ENCODE data around the gene ZNF562. TPM values are rescaled to one million over a fixed set of nuclear protein-coding genes. Genes with fewer than 3 reads are reported as not detected.
"Not testable (repeated sequence)": the region's sequence is repeated elsewhere in the genome, so short reads cannot be mapped to it uniquely, and the experiment has no call there.

ZNF562 gene
- total RNA-seq, 1 experiment from 2014 or later = 42.3 TPM

DNA sequence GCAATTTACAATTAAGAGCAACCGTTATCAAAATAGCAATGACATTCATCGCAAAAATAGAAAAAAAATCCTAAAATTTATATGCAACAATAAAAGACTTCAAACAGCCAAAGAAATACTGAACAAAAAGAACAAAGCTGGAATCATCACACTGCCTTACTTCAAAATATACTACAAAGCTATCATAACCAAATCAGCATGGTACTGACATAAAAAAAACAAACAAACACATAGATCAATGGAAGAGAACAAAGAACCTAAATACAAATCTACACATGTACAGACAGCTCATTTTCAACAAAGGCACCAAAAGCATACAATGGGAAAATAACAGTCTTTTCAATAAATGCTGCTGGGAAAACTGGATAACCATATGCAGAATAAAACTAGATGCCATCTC lies 6.4 kb downstream of the ZNF562 start:
- Histone ChIP-seq H3K4me1 (ENCODE audit: insufficient read depth, low read length, poor library complexity, severe bottlenecking) (no peaks in the 10 kb centered on the region), H3K36me3 (ENCODE audit: insufficient read depth, low read length, poor library complexity, severe bottlenecking) (peaks cover 37% of the 10 kb centered on the region), H3K27me3 (replicated peaks; ENCODE audit: insufficient read depth, low read depth, low read length, poor library complexity) (no peaks in the 10 kb centered on the region), H3K4me3 (ENCODE audit: low read depth, low read length, poor library complexity, severe bottlenecking) (no peak overlapping the region), H3K27ac (ENCODE audit: low read depth, low read length, poor library complexity, severe bottlenecking) (no peak overlapping the region), H3K9me3 (ENCODE audit: low read depth, low read length, poor library complexity, severe bottlenecking) (peaks cover 52% of the 10 kb centered on the region)
- ChIA-PET POLR2A (ENCODE audit: low non-redundant PET) (interaction anchor here (0.6 kb wide), 1 partner anchor 20 kb away, joined by 20 read pairs; no protein-coding TSS in a partner anchor), CTCF (no interaction called here)
- TF ChIP-seq CTCF (conservative IDR thresholded peaks at IDR 0.05; ENCODE audit: low read depth, low read length) (no peak), EZH2 (IDR thresholded peaks at IDR 0.05; ENCODE audit: borderline replicate concordance, low read depth, low read length, poor library complexity, severe bottlenecking) (no peak)
- DNase-seq (ENCODE audit: low spot score) = no peak
- intact Hi-C loops (cut with micrococcal nuclease; ENCODE audit: unreplicated experiment) = no loop called here
- BruUV-seq (replicated peaks) = no TSS peak

GRCh38 chr19:9667898-9668297 lies 7.0 kb downstream of the ZNF562 start:
- no peaks in the 10 kb centered on the region for H3K27me3 ChIP-seq (replicated peaks; ENCODE audit: insufficient read depth, low read depth, low read length, poor library complexity)
- peaks cover 32% of the 10 kb centered on the region for H3K36me3 ChIP-seq (ENCODE audit: insufficient read depth, low read length, poor library complexity, severe bottlenecking)
- DNase-seq (ENCODE audit: low spot score) = no peak
- H3K27ac ChIP-seq (ENCODE audit: low read depth, low read length, poor library complexity, severe bottlenecking) = no peak overlapping the region
- no peaks in the 10 kb centered on the region for H3K4me1 ChIP-seq (ENCODE audit: insufficient read depth, low read length, poor library complexity, severe bottlenecking)
- no peak overlapping the region for H3K4me3 ChIP-seq (ENCODE audit: low read depth, low read length, poor library complexity, severe bottlenecking)
- no TSS peak for BruUV-seq (replicated peaks)
- intact Hi-C loops (cut with micrococcal nuclease; ENCODE audit: unreplicated experiment) = no loop called here
- TF ChIP-seq EZH2 (IDR thresholded peaks at IDR 0.05; ENCODE audit: borderline replicate concordance, low read depth, low read length, poor library complexity, severe bottlenecking) (no peak), CTCF (conservative IDR thresholded peaks at IDR 0.05; ENCODE audit: low read depth, low read length) (no peak)
- ChIA-PET CTCF (no interaction called here), POLR2A (ENCODE audit: low non-redundant PET) (interaction anchor here (0.6 kb wide), 1 partner anchor 332 kb away, joined by 3 read pairs; no protein-coding TSS in a partner anchor)
- H3K9me3 ChIP-seq (ENCODE audit: low read depth, low read length, poor library complexity, severe bottlenecking) = peaks cover 46% of the 10 kb centered on the region

DNA sequence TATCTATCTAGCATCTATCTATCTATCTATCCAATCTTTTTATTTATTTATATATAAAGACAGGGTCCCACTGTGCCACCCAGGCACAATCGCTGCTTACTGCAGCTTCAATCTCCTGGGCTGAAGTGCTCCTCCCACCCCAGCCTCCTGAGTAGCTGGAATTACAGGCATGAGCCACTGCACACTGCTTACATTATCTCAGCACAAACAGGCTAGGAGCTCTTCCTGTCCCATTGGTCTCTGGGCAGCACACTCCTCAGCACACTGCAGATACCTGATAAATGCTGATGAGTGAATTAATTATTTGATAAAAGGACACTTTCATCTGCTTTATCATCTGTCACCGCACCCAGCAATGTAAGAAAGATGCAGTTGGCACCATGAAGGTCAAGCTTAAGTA lies 16.1 kb downstream of the ZNF562 start:
- no peaks in the 10 kb centered on the region for H3K27me3 ChIP-seq (replicated peaks; ENCODE audit: insufficient read depth, low read depth, low read length, poor library complexity)
- peaks cover 45% of the 10 kb centered on the region for H3K36me3 ChIP-seq (ENCODE audit: insufficient read depth, low read length, poor library complexity, severe bottlenecking)
- no peak overlapping the region for H3K4me3 ChIP-seq (ENCODE audit: low read depth, low read length, poor library complexity, severe bottlenecking)
- ChIA-PET CTCF (no interaction called here), POLR2A (ENCODE audit: low non-redundant PET) (no interaction called here)
- BruUV-seq (replicated peaks) = no TSS peak
- DNase-seq (ENCODE audit: low spot score) = no peak
- H3K27ac ChIP-seq (ENCODE audit: low read depth, low read length, poor library complexity, severe bottlenecking) = no peak overlapping the region
- H3K4me1 ChIP-seq (ENCODE audit: insufficient read depth, low read length, poor library complexity, severe bottlenecking) = no peaks in the 10 kb centered on the region
- no peak for TF ChIP-seq CTCF (conservative IDR thresholded peaks at IDR 0.05; ENCODE audit: low read depth, low read length)
- no peak for TF ChIP-seq EZH2 (IDR thresholded peaks at IDR 0.05; ENCODE audit: borderline replicate concordance, low read depth, low read length, poor library complexity, severe bottlenecking)
- peaks cover 25% of the 10 kb centered on the region for H3K9me3 ChIP-seq (ENCODE audit: low read depth, low read length, poor library complexity, severe bottlenecking)
- intact Hi-C loops (cut with micrococcal nuclease; ENCODE audit: unreplicated experiment) = no loop called here

GRCh38 chr19:9653066-9653555 lies 21.8 kb downstream of the ZNF562 start:
- Histone ChIP-seq H3K9me3 (ENCODE audit: low read depth, low read length, poor library complexity, severe bottlenecking) (peaks cover 61% of the 10 kb centered on the region), H3K36me3 (ENCODE audit: insufficient read depth, low read length, poor library complexity, severe bottlenecking) (peaks cover 69% of the 10 kb centered on the region)
- H3K27me3 ChIP-seq (replicated peaks; ENCODE audit: insufficient read depth, low read depth, low read length, poor library complexity); POLR2A ChIA-PET (ENCODE audit: low non-redundant PET); H3K27ac ChIP-seq (ENCODE audit: low read depth, low read length, poor library complexity, severe bottlenecking); DNase-seq (ENCODE audit: low spot score); H3K4me3 ChIP-seq (ENCODE audit: low read depth, low read length, poor library complexity, severe bottlenecking); intact Hi-C loops (cut with micrococcal nuclease; ENCODE audit: unreplicated experiment); H3K4me1 ChIP-seq (ENCODE audit: insufficient read depth, low read length, poor library complexity, severe bottlenecking); CTCF ChIA-PET: not testable (repeated sequence)
- TSS peak; percentile 9 for BruUV-seq (replicated peaks)

GRCh38 chr19:9651464-9651863 lies 23.4 kb downstream of the ZNF562 start:
- H3K27ac ChIP-seq (ENCODE audit: low read depth, low read length, poor library complexity, severe bottlenecking); H3K4me3 ChIP-seq (ENCODE audit: low read depth, low read length, poor library complexity, severe bottlenecking); intact Hi-C loops (cut with micrococcal nuclease; ENCODE audit: unreplicated experiment); CTCF ChIA-PET; POLR2A ChIA-PET (ENCODE audit: low non-redundant PET); DNase-seq (ENCODE audit: low spot score); H3K27me3 ChIP-seq (replicated peaks; ENCODE audit: insufficient read depth, low read depth, low read length, poor library complexity); BruUV-seq (replicated peaks); H3K4me1 ChIP-seq (ENCODE audit: insufficient read depth, low read length, poor library complexity, severe bottlenecking): not testable (repeated sequence)
- H3K36me3 ChIP-seq (ENCODE audit: insufficient read depth, low read length, poor library complexity, severe bottlenecking) = peaks cover 62% of the 10 kb centered on the region
- peaks cover 60% of the 10 kb centered on the region for H3K9me3 ChIP-seq (ENCODE audit: low read depth, low read length, poor library complexity, severe bottlenecking)

Data from A673 (cell line).